GM20000 (cell line): ENCODE measurements around the gene RNF149.
"Not testable (repeated sequence)": the region's sequence is repeated elsewhere in the genome, so short reads cannot be mapped to it uniquely, and the experiment has no call there.

Experiments
- DNase-seq: peaks from one replicate; pipeline ENCODE4 v3.0.0; 2012; ENCODE audit warnings: low spot score
- CTCF ChIP-seq: IDR thresholded peaks from 2 replicates; pipeline ENCODE4 v1.5.1; 2012; ENCODE audit warnings: mild to moderate bottlenecking, control low read depth; ENCODE audit errors: extremely low read depth, missing control alignments

RNF149 gene

GRCh38 chr2:101255501-101255900 is 53.0 kb downstream of the RNF149 start:
- no peak for TF ChIP-seq CTCF
- no peak for DNase-seq

DNA sequence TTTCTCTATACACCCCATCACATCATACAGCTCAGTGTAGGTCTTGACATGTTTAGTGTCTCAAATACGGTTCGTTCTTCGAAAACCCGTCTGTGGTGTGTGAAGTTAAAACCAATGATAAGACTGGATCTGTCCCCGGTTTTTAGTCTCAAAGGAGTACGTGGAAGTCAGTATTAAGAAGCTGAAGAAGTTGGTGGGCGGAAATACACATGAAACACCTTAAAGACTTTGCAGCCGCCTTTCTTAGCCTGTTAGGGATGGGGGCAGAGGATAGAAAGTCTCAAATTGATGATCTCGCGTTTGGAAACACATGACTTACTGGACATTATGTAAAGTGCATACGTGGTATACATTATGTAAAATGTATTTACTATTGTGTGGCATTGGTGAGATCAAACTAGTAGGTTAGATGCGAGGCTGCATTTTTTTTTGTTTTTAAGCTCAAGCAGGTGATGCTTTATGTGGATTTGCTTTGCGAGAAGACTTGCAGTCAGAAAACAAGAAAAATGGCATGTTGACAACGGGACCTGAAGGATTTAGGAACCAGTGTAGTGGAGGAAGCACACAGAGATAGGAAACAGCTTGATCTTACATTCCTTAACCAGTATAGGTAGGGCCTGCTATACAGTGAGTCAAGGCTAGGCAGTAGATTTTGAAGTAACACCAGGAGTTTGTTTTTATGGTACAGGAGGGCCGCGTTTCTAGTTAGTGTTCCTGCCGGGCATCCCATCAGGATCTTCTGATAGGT is 54.6 kb downstream of the RNF149 start:
- no peak for TF ChIP-seq CTCF
- DNase-seq: no peak

DNA sequence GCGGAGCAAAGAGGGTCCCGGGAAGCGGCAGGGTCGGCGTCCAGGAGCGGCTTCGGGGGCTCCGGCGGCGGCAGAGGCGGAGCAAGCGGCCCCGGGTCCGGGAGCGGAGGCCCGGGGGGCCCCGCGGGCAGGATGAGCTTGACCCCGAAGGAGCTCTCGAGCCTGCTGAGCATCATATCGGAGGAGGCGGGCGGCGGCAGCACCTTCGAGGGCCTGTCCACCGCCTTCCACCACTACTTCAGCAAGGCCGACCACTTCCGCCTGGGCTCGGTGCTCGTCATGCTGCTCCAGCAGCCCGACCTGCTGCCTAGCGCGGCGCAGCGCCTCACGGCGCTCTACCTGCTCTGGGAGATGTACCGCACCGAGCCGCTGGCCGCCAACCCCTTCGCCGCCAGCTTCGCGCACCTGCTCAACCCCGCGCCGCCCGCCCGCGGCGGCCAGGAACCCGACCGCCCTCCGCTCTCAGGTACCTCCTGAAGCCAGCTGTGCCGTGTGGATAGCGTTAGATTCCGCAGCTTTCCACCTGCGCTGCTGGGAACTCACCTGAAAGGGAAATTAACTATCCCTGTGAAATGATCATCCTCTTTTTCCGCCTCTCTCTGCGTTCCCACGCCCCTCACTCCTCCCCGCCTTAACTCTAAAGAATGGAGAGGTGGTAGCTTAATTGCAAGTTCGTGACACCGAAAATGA is 55.3 kb downstream of the RNF149 start:
- TF ChIP-seq CTCF: no peak
- peak; percentile 79 for DNase-seq

- TF ChIP-seq CTCF: no peak
- peak; percentile 98 for DNase-seq
These were observed 56.0 kb downstream of the RNF149 start, which contains the start of gene CNOT11 for GRCh38 chr2:101252408-101253012. TSS of gene CNOT11 (plus strand) at chr2:101252886. CDS start at chr2:101252965, 79 bp downstream.

- no peak for DNase-seq
- peak; percentile 0 for TF ChIP-seq CTCF
These were observed 56.6 kb downstream of the RNF149 start for GRCh38 chr2:101251844-101252407.

DNA sequence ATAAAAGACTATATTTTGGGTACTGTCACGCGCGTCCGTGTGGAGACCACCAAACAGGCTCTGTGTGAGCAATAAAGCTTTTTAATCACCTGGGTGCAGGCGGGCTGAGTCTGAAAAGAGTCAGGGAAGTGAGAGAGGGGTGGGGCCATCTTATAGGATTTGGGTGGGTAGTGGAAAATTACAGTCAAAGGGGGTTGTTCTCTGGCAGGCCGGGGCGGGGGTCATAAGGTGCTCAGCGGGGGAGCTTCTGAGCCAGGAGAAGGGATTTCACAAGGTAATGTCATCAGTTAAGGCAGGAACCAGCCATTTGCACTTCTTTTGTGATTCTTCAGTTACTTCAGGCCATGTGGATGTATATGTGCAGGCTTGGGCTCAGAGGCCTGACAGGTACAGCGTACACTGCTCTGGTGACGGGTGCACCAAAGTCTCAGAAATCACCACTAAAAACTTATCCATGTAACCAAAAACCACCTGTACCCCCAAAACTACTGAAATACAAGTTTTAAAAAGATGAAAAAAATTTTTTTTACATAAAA is 57.2 kb downstream of the RNF149 start:
- not testable (repeated sequence) for DNase-seq

GRCh38 chr2:101249826-101250225 is 58.7 kb downstream of the RNF149 start:
- TF ChIP-seq CTCF: no peak
- no peak for DNase-seq

DNA sequence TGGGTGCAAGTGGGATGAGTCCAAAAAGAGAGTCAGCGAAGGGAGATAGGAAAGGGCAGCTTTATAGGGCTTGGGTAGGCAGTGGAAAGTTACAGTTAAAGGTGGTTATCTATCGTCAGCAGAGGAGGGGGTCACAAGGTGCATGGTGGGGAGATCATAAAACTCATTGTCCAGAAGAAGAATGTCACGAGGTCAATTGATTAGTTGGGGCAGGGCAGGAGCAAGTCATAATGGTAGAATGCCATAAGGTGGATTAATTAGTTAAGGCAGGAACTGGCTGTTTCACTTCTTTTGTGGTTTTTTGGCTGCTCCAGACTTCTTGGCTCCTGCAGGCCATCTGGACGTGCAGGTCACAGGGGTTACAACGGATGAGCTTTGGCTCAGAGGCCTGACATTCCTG is 59.7 kb downstream of the RNF149 start:
- DNase-seq: not testable (repeated sequence)

DNA sequence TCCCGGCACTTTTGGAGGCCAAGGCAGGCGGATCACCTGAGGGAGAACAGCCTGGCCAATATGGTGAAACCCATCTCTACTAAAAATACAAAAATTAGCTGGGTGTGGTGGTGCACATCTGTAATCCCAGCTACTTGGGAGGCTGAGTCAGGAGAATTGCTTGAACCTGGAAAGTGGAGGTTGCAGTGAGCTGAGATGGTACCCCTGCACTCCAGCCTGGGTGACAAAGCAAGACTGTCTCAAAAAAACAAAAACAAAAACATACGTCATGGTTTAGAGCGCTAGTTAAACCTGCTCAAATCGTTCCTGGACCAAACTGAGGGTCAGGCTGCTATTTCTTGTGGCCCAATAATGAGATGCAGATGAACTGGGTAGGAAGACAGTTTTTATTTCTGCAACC is 63.0 kb downstream of the RNF149 start:
- DNase-seq: not testable (repeated sequence)

DNA sequence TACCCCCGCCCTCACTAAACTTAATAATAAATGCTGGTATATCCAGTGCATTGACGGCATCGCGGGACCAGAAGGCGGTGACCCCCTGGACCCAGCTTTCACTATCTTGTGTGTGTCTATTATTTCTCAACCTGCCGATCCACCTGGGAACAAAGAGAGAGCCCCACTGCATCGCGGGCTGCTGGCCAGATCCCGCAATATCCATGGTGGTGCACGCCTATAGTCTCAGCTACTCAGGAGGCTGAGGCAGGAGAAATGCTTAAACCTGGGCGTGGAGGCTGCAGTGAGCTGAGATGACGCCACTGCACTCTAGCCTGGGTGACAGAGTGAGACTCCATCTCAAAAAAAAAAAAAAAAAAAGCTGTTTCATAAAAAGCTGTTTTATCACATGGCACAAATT is 63.6 kb downstream of the RNF149 start:
- DNase-seq: not testable (repeated sequence)

- DNase-seq: not testable (repeated sequence)
These were observed 64.1 kb downstream of the RNF149 start for GRCh38 chr2:101244373-101244772.
